HCT116 (cell line): Measurements from ENCODE around the gene DNM2. TPM values are rescaled to one million over a fixed set of nuclear protein-coding genes. Genes with fewer than 3 reads are reported as not detected.

ENCODE experiments used
- ATAC-seq: fragments of 200-7000 bp; cut with Tn5 transposase; 2 replicates; pipeline ENCODE4 v1.9.1; 2020; ENCODE audit warnings: mild to moderate bottlenecking, moderate library complexity
- BruUV-seq: library from RNA; stranded (reverse); fragments of 400-500 nt; replicated peaks from 2 replicates; lab custom pipeline; 2021; lab: Mats Ljungman, UMichigan
- CTCF ChIA-PET: fragments of 300-600 bp; sonication (Branson Sonifier 250); formaldehyde crosslinking; loops from one replicate; lab custom pipeline; 2021; ENCODE audit warnings: antibody characterized with exemption; lab: Charles Lee
- POLR2A ChIA-PET: fragments of 300-600, 350-600 bp; sonication (Branson Sonifier 250); formaldehyde crosslinking; loops from one replicate; lab custom pipeline; 2021; ENCODE audit warnings: antibody characterized with exemption; lab: Charles Lee
- RAD21 ChIA-PET, 2 experiments: fragments of 300-600 bp; sonication (Branson Sonifier 250); formaldehyde crosslinking; loops; one replicate each; lab custom pipeline; 2023; ENCODE audit warnings: low total read pairs in 2 of 2; ENCODE audit not compliant: uncharacterized antibody in 2 of 2, unreplicated experiment in 2 of 2, low non-redundant PET in 1 of 2; lab: Charles Lee
- DNase-seq: peaks from one replicate; pipeline ENCODE4 v3.0.0-alpha.2; 2010; ENCODE audit warnings: low read depth, low spot score
- H2AFZ ChIP-seq: fragments of 200-600 bp; shearing (Covaris generic), sonication (generic); 2 replicates; pipeline ENCODE4 v1.6.1; 2017; ENCODE audit warnings: low read depth, mixed run types, mixed read lengths, antibody characterized with exemption, low read length; ENCODE audit not compliant: poor library complexity, severe bottlenecking
- H3K27ac ChIP-seq: 2 replicates; pipeline ENCODE4 v1.5.1; 2012; ENCODE audit warnings: low read depth, low read length
- H3K27me3 ChIP-seq: fragments of 200-600 bp; sonication (generic); 2 replicates; pipeline ENCODE4 v1.6.1; 2016; ENCODE audit warnings: mixed run types, low read length, mixed read lengths; ENCODE audit not compliant: insufficient read depth
- H3K36me3 ChIP-seq, 2 experiments: fragments of 200-500 bp in 1 of 2; fragments of 200-600 bp in 1 of 2; sonication (Bioruptor generic) in 1 of 2; sonication (generic) in 1 of 2; 2 replicates each; pipeline versions ENCODE4 v1.5.1 to v1.6.1; 2014 to 2016; ENCODE audit warnings: low read length in 2 of 2, inconsistent platforms in 1 of 2, mixed read lengths in 1 of 2, mixed run types in 1 of 2; ENCODE audit not compliant: insufficient read depth in 2 of 2, control insufficient read depth in 1 of 2
- H3K4me1 ChIP-seq, 2 experiments: fragments of 200-600 bp in 1 of 2; sonication (generic) in 1 of 2; 2 replicates each; pipeline versions ENCODE4 v1.5.1 to v1.6.1; 2012 to 2017; ENCODE audit warnings: low read length in 2 of 2, inconsistent platforms in 1 of 2, mild to moderate bottlenecking in 1 of 2, mixed read lengths in 1 of 2, mixed run types in 1 of 2, moderate library complexity in 1 of 2; ENCODE audit not compliant: insufficient read depth in 2 of 2, control insufficient read depth in 1 of 2
- H3K4me2 ChIP-seq: fragments of 200-600 bp; sonication (generic); 2 replicates; pipeline ENCODE4 v1.6.1; 2017; ENCODE audit warnings: mixed run types, low read length, mixed read lengths
- H3K4me3 ChIP-seq, 2 experiments: fragments of 200-600 bp in 1 of 2; sonication (generic) in 1 of 2; replicated peaks in 1 of 2; 2 replicates each; pipeline ENCODE4 v1.5.1; 2011 to 2016; ENCODE audit warnings: low read length in 2 of 2, control low read depth in 1 of 2, low read depth in 1 of 2, mild to moderate bottlenecking in 1 of 2, mixed read lengths in 1 of 2, mixed run types in 1 of 2
- H3K79me2 ChIP-seq: fragments of 200-600 bp; sonication (generic); 2 replicates; pipeline ENCODE4 v1.6.1; 2017; ENCODE audit warnings: mild to moderate bottlenecking, mixed run types, low read length, moderate library complexity, mixed read lengths; ENCODE audit not compliant: insufficient read depth
- H3K9ac ChIP-seq: fragments of 200-600 bp; sonication (generic); 2 replicates; pipeline ENCODE4 v1.6.1; 2016; ENCODE audit warnings: low read length, mixed read lengths
- H3K9me2 ChIP-seq: fragments of 200-600 bp; sonication (generic), shearing (Covaris generic); 2 replicates; pipeline ENCODE4 v1.6.1; 2017; ENCODE audit warnings: mixed run types, mild to moderate bottlenecking, moderate library complexity; ENCODE audit not compliant: insufficient read depth
- H3K9me3 ChIP-seq, 2 experiments: fragments of 200-500 bp in 1 of 2; fragments of 200-600 bp in 1 of 2; sonication (Bioruptor generic) in 1 of 2; sonication (generic) in 1 of 2; 2 replicates each; pipeline ENCODE4 v1.6.1; 2014 to 2017; ENCODE audit warnings: low read length in 2 of 2, mixed read lengths in 2 of 2, inconsistent platforms in 1 of 2, low read depth in 1 of 2, mild to moderate bottlenecking in 1 of 2, mixed run types in 1 of 2, moderate library complexity in 1 of 2; ENCODE audit not compliant: control insufficient read depth in 1 of 2, insufficient read depth in 1 of 2
- H4K20me1 ChIP-seq: fragments of 200-600 bp; sonication (generic), shearing (Covaris generic); 2 replicates; pipeline ENCODE4 v1.6.1; 2017; ENCODE audit warnings: mixed run types, mild to moderate bottlenecking, moderate library complexity; ENCODE audit not compliant: insufficient read depth
- ATF3 ChIP-seq: IDR thresholded peaks from 2 replicates; pipeline ENCODE4 v1.6.1; 2012
- CBX3 ChIP-seq: IDR thresholded peaks from 2 replicates; pipeline ENCODE4 v1.6.1; 2012; ENCODE audit warnings: low read depth
- CEBPB ChIP-seq: IDR thresholded peaks from 2 replicates; pipeline ENCODE4 v1.6.1; 2012; ENCODE audit warnings: low read depth
- EGR1 ChIP-seq: IDR thresholded peaks from 2 replicates; pipeline ENCODE4 v1.6.1; 2012; ENCODE audit warnings: low read depth
- EZH2 ChIP-seq: fragments of 200-600 bp; sonication (generic); IDR thresholded peaks from 2 replicates; pipeline ENCODE4 v1.6.1; 2017; ENCODE audit warnings: antibody characterized with exemption, mixed run types
- FOSL1 ChIP-seq: IDR thresholded peaks from 2 replicates; pipeline ENCODE4 v1.6.1; 2012; ENCODE audit warnings: low read depth
- MAX ChIP-seq: IDR thresholded peaks from 2 replicates; pipeline ENCODE4 v1.6.1; 2012
- POLR2A ChIP-seq: IDR thresholded peaks from 2 replicates; pipeline ENCODE4 v1.7.0; 2011; ENCODE audit warnings: borderline replicate concordance; ENCODE audit not compliant: insufficient read depth, insufficient read length; ENCODE audit errors: extremely low read depth
- POLR2AphosphoS5 ChIP-seq: IDR thresholded peaks from 2 replicates; pipeline ENCODE4 v1.6.1; 2011; ENCODE audit warnings: mild to moderate bottlenecking, low read depth, low read length, moderate library complexity
- RAD21 ChIP-seq: IDR thresholded peaks from 2 replicates; pipeline ENCODE4 v1.6.1; 2012; ENCODE audit warnings: low read depth, mild to moderate bottlenecking
- SP1 ChIP-seq: IDR thresholded peaks from 2 replicates; pipeline ENCODE4 v1.6.1; 2012; ENCODE audit warnings: low read depth
- SRF ChIP-seq: IDR thresholded peaks from 2 replicates; pipeline ENCODE4 v1.6.1; 2012; ENCODE audit warnings: low read depth
- YY1 ChIP-seq: IDR thresholded peaks from 2 replicates; pipeline ENCODE4 v1.6.1; 2011; ENCODE audit warnings: low read length, low read depth, moderate library complexity, mild to moderate bottlenecking; ENCODE audit not compliant: insufficient replicate concordance; ENCODE audit errors: extremely low read depth
- ZBTB33 ChIP-seq: IDR thresholded peaks from 2 replicates; pipeline ENCODE4 v1.6.1; 2011; ENCODE audit warnings: mild to moderate bottlenecking, low read length, moderate library complexity; ENCODE audit not compliant: insufficient replicate concordance; ENCODE audit errors: extremely low read depth
- ZFX ChIP-seq: fragments of 450-650 bp; IDR thresholded peaks from 2 replicates; pipeline ENCODE4 v1.6.1; 2017
- ZNF274 ChIP-seq: fragments of 200-500 bp; sonication (Bioruptor generic); IDR thresholded peaks from 2 replicates; pipeline ENCODE4 v1.6.1; 2014; ENCODE audit warnings: mild to moderate bottlenecking, low read depth, low read length, inconsistent platforms
- intact Hi-C: fragments of 100-400 bp; cut with micrococcal nuclease; formaldehyde crosslinking; loops from 2 replicates; pipeline ENCODE4 v1.10.0; 2022
- total RNA-seq: library from RNA; stranded (reverse); gene quantifications from one replicate; pipeline ENCODE4 v1.2.1, GENCODE V29; 2021; ENCODE audit not compliant: unreplicated experiment

The DNM2 gene
- total RNA-seq, 1 experiment from 2014 or later, result 183 TPM

GRCh38 chr19:10803252-10803651, 85.4 kb downstream of the DNM2 start:
- no TSS peak for BruUV-seq
- H3K9ac ChIP-seq, result no peak overlapping the region
- no peak overlapping the region for H3K4me2 ChIP-seq
- peaks cover 8 to 33% of the 10 kb centered on the region in 2 experiments; a peak in 2 of 4 replicates for H3K36me3 ChIP-seq
- ChIA-PET RAD21 (no interaction called here), CTCF (no interaction called here), POLR2A (no interaction called here)
- TF ChIP-seq SRF (no peak), SP1 (no peak), MAX (no peak), ZFX (no peak), CBX3 (no peak), RAD21 (no peak), EGR1 (no peak), ZBTB33 (no peak)
- ATAC-seq (no peak), DNase-seq (no peak)
- no peak overlapping the region for H2AFZ ChIP-seq
- H3K27me3 ChIP-seq, result no peaks in the 10 kb centered on the region
- H3K9me3 ChIP-seq, result no peaks in the 10 kb centered on the region
- intact Hi-C loops, result no loop called here
- H3K79me2 ChIP-seq, result no peaks in the 10 kb centered on the region
- no peak overlapping the region for H3K27ac ChIP-seq
- no peaks in the 10 kb centered on the region for H4K20me1 ChIP-seq
- no peaks in the 10 kb centered on the region for H3K9me2 ChIP-seq
- peaks cover 0 to 4% of the 10 kb centered on the region in 2 experiments; a peak in 2 of 4 replicates for H3K4me1 ChIP-seq
- no peak overlapping the region for H3K4me3 ChIP-seq

GRCh38 chr19:10805065-10805757, 87.3 kb downstream of the DNM2 start:
- no peak overlapping the region for H3K27ac ChIP-seq
- CTCF ChIA-PET, result no interaction called here
- no peaks in the 10 kb centered on the region for H3K27me3 ChIP-seq
- no peak overlapping the region for H3K4me2 ChIP-seq
- no peaks in the 10 kb centered on the region for H3K9me3 ChIP-seq
- H3K9ac ChIP-seq, result no peak overlapping the region
- peaks cover 8 to 37% of the 10 kb centered on the region in 2 experiments; a peak in 2 of 4 replicates for H3K36me3 ChIP-seq
- H3K79me2 ChIP-seq, result no peaks in the 10 kb centered on the region
- H3K4me1 ChIP-seq, result peaks cover 10 to 20% of the 10 kb centered on the region in 2 experiments
- no peak overlapping the region for H3K4me3 ChIP-seq
- RAD21 ChIA-PET, result no interaction called here
- POLR2A ChIA-PET, result no interaction called here
- H2AFZ ChIP-seq, result no peak overlapping the region
- no peaks in the 10 kb centered on the region for H4K20me1 ChIP-seq
- no peak for DNase-seq
- intact Hi-C loops, result no loop called here
- BruUV-seq, result TSS peak; percentile 25
- ATAC-seq, result no peak
- no peaks in the 10 kb centered on the region for H3K9me2 ChIP-seq
- TF ChIP-seq YY1 (no peak), ATF3 (no peak), POLR2AphosphoS5 (no peak), MAX (no peak), FOSL1 (no peak), POLR2A (no peak), EZH2 (no peak), CEBPB (no peak), ZBTB33 (no peak), ZNF274 (no peak), EGR1 (no peak)
